GM12878 (cell line): ENCODE results near the gene CD209. TPM values are rescaled to one million over a fixed set of nuclear protein-coding genes. Genes with fewer than 3 reads are reported as not detected.

ENCODE experiments used
- ATAC-seq: fragments of 200-7000 bp; cut with Tn5 transposase; 3 replicates; pipeline ENCODE4 v1.9.1; 2020; ENCODE audit warnings: mild to moderate bottlenecking, moderate library complexity
- BruUV-seq: library from RNA; stranded (reverse); fragments of 400-500 nt; replicated peaks from 2 replicates; lab custom pipeline; 2021; lab: Mats Ljungman, UMichigan
- CTCF ChIA-PET: fragments of 300-600 bp; sonication (Branson Sonifier 250); formaldehyde crosslinking; extraction: SDS; loops from one replicate; lab custom pipeline; 2021; ENCODE audit warnings: inconsistent platforms; lab: Yijun Ruan, JAX
- POLR2A ChIA-PET: fragments of 350-600 bp; formaldehyde crosslinking; extraction: SDS; loops from one replicate; lab custom pipeline; 2021; ENCODE audit warnings: inconsistent platforms; lab: Charles Lee
- RAD21 ChIA-PET: fragments of 300-600 bp; sonication (Branson Sonifier 250); formaldehyde crosslinking; loops from one replicate; lab custom pipeline; 2023; ENCODE audit warnings: antibody characterized with exemption; ENCODE audit not compliant: unreplicated experiment; lab: Charles Lee
- SMC1A ChIA-PET: fragments of 300-600 bp; sonication (Branson Sonifier 250); formaldehyde crosslinking; loops from one replicate; lab custom pipeline; 2023; ENCODE audit not compliant: unreplicated experiment, uncharacterized antibody; lab: Charles Lee
- DNase-seq: peaks from one replicate; pipeline ENCODE4 v3.0.0-alpha.2; 2011; ENCODE audit warnings: low read depth, low spot score
- FAIRE-seq: peaks from 3 replicates; lab custom pipeline; 2011; peaks lifted over from hg19 to GRCh38; lab: Jason Lieb, UNC
- H2AFZ ChIP-seq: 2 replicates; pipeline ENCODE4 v1.6.0; 2011; ENCODE audit warnings: low read depth, low read length, control low read depth; ENCODE audit not compliant: control insufficient read depth
- H3K27ac ChIP-seq: 2 replicates; pipeline ENCODE4 v1.5.1; 2011; ENCODE audit warnings: control low read depth; ENCODE audit not compliant: control insufficient read depth, insufficient read depth
- H3K27me3 ChIP-seq, 2 experiments: replicated peaks in 1 of 2; 2 replicates each; pipeline versions ENCODE4 v1.6.0 to v1.6.1; 2011; ENCODE audit warnings: low read length in 1 of 2; ENCODE audit not compliant: control insufficient read depth in 2 of 2, insufficient read depth in 2 of 2
- H3K36me3 ChIP-seq, 2 experiments: 2 replicates each; pipeline ENCODE4 v1.5.1; 2011; ENCODE audit warnings: low read length in 1 of 2; ENCODE audit not compliant: control insufficient read depth in 2 of 2, insufficient read depth in 2 of 2
- H3K4me1 ChIP-seq: 2 replicates; pipeline ENCODE4 v1.6.1; 2011; ENCODE audit warnings: mild to moderate bottlenecking, low read length, moderate library complexity, mixed read lengths; ENCODE audit not compliant: control insufficient read depth, insufficient read depth
- H3K4me2 ChIP-seq: 2 replicates; pipeline ENCODE4 v1.6.0; 2011; ENCODE audit warnings: control low read depth; ENCODE audit not compliant: control insufficient read depth, insufficient read depth
- H3K4me3 ChIP-seq: fragments of 200-600 bp; sonication (generic); 2 replicates; pipeline ENCODE4 v1.5.1; 2016
- H3K79me2 ChIP-seq: 2 replicates; pipeline ENCODE4 v1.6.0; 2011; ENCODE audit warnings: low read length; ENCODE audit not compliant: control insufficient read depth, insufficient read depth
- H3K9ac ChIP-seq: 2 replicates; pipeline ENCODE4 v1.8.0; 2011; ENCODE audit warnings: low read length, control low read depth, mixed read lengths; ENCODE audit not compliant: control insufficient read depth, insufficient read depth
- H3K9me3 ChIP-seq: replicated peaks from 3 replicates; pipeline ENCODE4 v1.5.1; 2011; ENCODE audit warnings: mild to moderate bottlenecking, low read length; ENCODE audit not compliant: control insufficient read depth, insufficient read depth
- H4K20me1 ChIP-seq: 2 replicates; pipeline ENCODE4 v1.6.0; 2011; ENCODE audit not compliant: control insufficient read depth, insufficient read depth
- BACH1 ChIP-seq: fragments of 450-650 bp; IDR thresholded peaks from 2 replicates; pipeline ENCODE4 v1.6.1; 2017; ENCODE audit warnings: mild to moderate bottlenecking, borderline replicate concordance
- CREB1 ChIP-seq: IDR thresholded peaks from 2 replicates; pipeline ENCODE4 v1.6.1; 2012; ENCODE audit warnings: low read depth, mild to moderate bottlenecking, inconsistent platforms
- EP300 ChIP-seq, 2 experiments: fragments of 150-350 bp in 1 of 2; IDR thresholded peaks; 2 replicates each; pipeline ENCODE4 v1.6.1; 2011 to 2012; ENCODE audit warnings: low read depth in 2 of 2, low read length in 2 of 2, borderline replicate concordance in 1 of 2, improper control_type of control experiment in 1 of 2, inconsistent platforms in 1 of 2; ENCODE audit not compliant: control insufficient read depth in 1 of 2
- HCFC1 ChIP-seq: fragments of 150-350 bp; IDR thresholded peaks from 2 replicates; pipeline ENCODE4 v1.6.1; 2014; ENCODE audit warnings: low read length
- MTA2 ChIP-seq: fragments of 450-650 bp; IDR thresholded peaks from 2 replicates; pipeline ENCODE4 v1.6.1; 2016; ENCODE audit warnings: low read depth, mild to moderate bottlenecking, moderate library complexity
- NFYB ChIP-seq: IDR thresholded peaks from 2 replicates; pipeline ENCODE4 v1.6.1; 2011; ENCODE audit warnings: low read depth, mild to moderate bottlenecking, low read length, improper control_type of control experiment, moderate library complexity; ENCODE audit not compliant: insufficient read depth
- SPI1 ChIP-seq: IDR thresholded peaks from 2 replicates; pipeline ENCODE4 v1.6.1; 2011; ENCODE audit warnings: low read depth, mild to moderate bottlenecking, low read length, moderate library complexity, borderline replicate concordance; ENCODE audit not compliant: insufficient read depth
- YY1 ChIP-seq: IDR thresholded peaks from 2 replicates; pipeline ENCODE4 v1.6.1; 2011; ENCODE audit warnings: low read depth, mild to moderate bottlenecking, low read length
- ZBTB40 ChIP-seq: fragments of 450-650 bp; IDR thresholded peaks from 2 replicates; pipeline ENCODE4 v1.6.1; 2016; ENCODE audit warnings: mild to moderate bottlenecking, moderate library complexity, borderline replicate concordance
- ZNF217 ChIP-seq: fragments of 450-650 bp; IDR thresholded peaks from 2 replicates; pipeline ENCODE4 v1.6.1; 2017; ENCODE audit warnings: antibody characterized with exemption, mild to moderate bottlenecking
- WGBS: methylation state at CpG from one replicate; pipeline ENCODE4 v1.1.6; 2016; ENCODE audit warnings: low lambda C conversion rate; ENCODE audit not compliant: insufficient replicate concordance, insufficient coverage; ENCODE audit errors: missing lambda C conversion rate; 5-methylcytosine and 5-hydroxymethylcytosine counted together
- in situ Hi-C: fragments of 300-500 bp; cut with MboI; formaldehyde crosslinking; loops from 9 replicates; pipeline ENCODE4 v1.14.3; 2018; ENCODE audit warnings: mixed read lengths
- intact Hi-C: fragments of 100-400 bp; cut with micrococcal nuclease; formaldehyde crosslinking; loops from one replicate; pipeline ENCODE4 v1.14.2; 2022; ENCODE audit not compliant: unreplicated experiment
- polyA plus RNA-seq, 11 experiments: library from polyadenylated mRNA; depleted of rRNA in 4 of 11; unstranded in 6 of 11; stranded (reverse) in 5 of 11; fragments of >200 nt; fragmentation: Nextera tagmentation in 4 of 11; fragmentation: Illumina TruSeq in 1 of 11; extraction: Ambion mirVana in 4 of 11; extraction: Trizol in 1 of 11; gene quantifications; 1 replicate in 1 of 11; 2 replicates in 10 of 11; pipeline versions ENCODE4 v1.2.1 to v1.2.3, GENCODE V29; 2011 to 2016; ENCODE audit warnings: inconsistent platforms in 2 of 11, missing spikeins in 2 of 11, low read depth in 1 of 11
- total RNA-seq, 4 experiments: library from RNA; depleted of rRNA in 3 of 4; stranded (reverse); fragments of >200 nt in 3 of 4; fragmentation: Illumina TruSeq in 1 of 4; extraction: Trizol in 1 of 4; gene quantifications; 2 replicates each; pipeline versions ENCODE4 v1.2.1 to v1.2.3, GENCODE V29; 2013 to 2021

The CD209 gene
- total and polyA plus RNA-seq, 10 of the 15 experiments (the other 5 are each of a cell fraction or from before 2014, with no cell fraction given) = 0.04 to 0.21 (median 0.10) TPM; not detected in 3

- ChIA-PET CTCF (no interaction called here), SMC1A (no interaction called here), RAD21 (no interaction called here), POLR2A (interaction anchor here (1.0 kb wide), 1 partner anchor 18 kb away, joined by 3 read pairs; no protein-coding TSS in a partner anchor)
- FAIRE-seq (no peak), ATAC-seq (no peak), DNase-seq (no peak)
- no TSS peak for BruUV-seq
- Histone ChIP-seq H4K20me1 (no peaks in the 10 kb centered on the region), H3K4me1 (peaks cover 13% of the 10 kb centered on the region), H3K79me2 (no peaks in the 10 kb centered on the region), H3K4me2 (no peak overlapping the region), H3K27me3 (no peaks in the 10 kb centered on the region), H3K27ac (no peak overlapping the region), H3K9me3 (peaks cover 8% of the 10 kb centered on the region; the same call in 2 of the 3 replicates), H3K4me3 (no peak overlapping the region), H2AFZ (no peak overlapping the region), H3K36me3 (no peaks in the 10 kb centered on the region), H3K9ac (no peak overlapping the region)
- TF ChIP-seq HCFC1 = no peak
- intact Hi-C loops = no loop called here
- in situ Hi-C loops = no loop called here
- 100% methylated on average over 1 of the region's 1 CpG for WGBS
Measured at GRCh38 chr19:7716762-7717161, 30.6 kb downstream of the CD209 start.

GRCh38 chr19:7715671-7716070 is 31.7 kb downstream of the CD209 start:
- no peak for FAIRE-seq
- no peaks in the 10 kb centered on the region for H4K20me1 ChIP-seq
- H3K4me3 ChIP-seq = no peak overlapping the region
- peaks cover 11% of the 10 kb centered on the region for H3K4me1 ChIP-seq
- no peak overlapping the region for H3K9ac ChIP-seq
- intact Hi-C loops = no loop called here
- no peak overlapping the region for H2AFZ ChIP-seq
- ChIA-PET SMC1A (no interaction called here), POLR2A (interaction anchor here (0.7 to 0.9 kb wide), 2 partner anchors 9 to 81 kb away, joined by 3 read pairs; no protein-coding TSS in a partner anchor), CTCF (no interaction called here), RAD21 (no interaction called here)
- no peak for DNase-seq
- BruUV-seq = no TSS peak
- peaks cover 8% of the 10 kb centered on the region; the same call in 2 of the 3 replicates for H3K9me3 ChIP-seq
- 100% methylated on average over 1 of the region's 1 CpG for WGBS
- no peak overlapping the region for H3K27ac ChIP-seq
- no peak overlapping the region for H3K4me2 ChIP-seq
- no peak for ATAC-seq
- no peaks in the 10 kb centered on the region for H3K79me2 ChIP-seq
- in situ Hi-C loops = no loop called here
- H3K27me3 ChIP-seq = no peaks in the 10 kb centered on the region
- no peaks in the 10 kb centered on the region for H3K36me3 ChIP-seq
- TF ChIP-seq CREB1 (no peak), ZBTB40 (no peak), SPI1 (no peak), MTA2 (no peak), YY1 (no peak), BACH1 (no peak), ZNF217 (no peak), NFYB (no peak), EP300 (IDR thresholded peaks at IDR 0.05; ENCODE audit: borderline replicate concordance in 1 of 2, control insufficient read depth in 1 of 2, low read depth in 2 of 2, low read length in 2 of 2) (no peak)
